ENCODE measurements around the gene GSTA3. TPM values are rescaled to one million over a fixed set of nuclear protein-coding genes. Genes with fewer than 3 reads are reported as not detected.
"Not testable (repeated sequence)": the region's sequence is repeated elsewhere in the genome, so short reads cannot be mapped to it uniquely, and the experiment has no call there.

The GSTA3 gene
- total and polyA plus RNA-seq, 2 donors (not counting 1 experiment from before 2014, with no cell fraction given), result not detected

- H3K27me3 ChIP-seq (ENCODE audit: control insufficient read depth, insufficient read depth, low read length); H3K4me3 ChIP-seq (replicated peaks in 1 of 4; ENCODE audit: control extremely low read depth in 1 of 4, insufficient read depth in 1 of 4, low read depth in 3 of 4, low read length in 4 of 4); DNase-seq (ENCODE audit: low read depth in 2 of 2); H3K36me3 ChIP-seq (ENCODE audit: control insufficient read depth, insufficient read depth, low read length); H2AFZ ChIP-seq (ENCODE audit: low read length); H3K9ac ChIP-seq (ENCODE audit: insufficient read depth, low read length); H3K27ac ChIP-seq (ENCODE audit: insufficient read depth, low read length); H3K9me3 ChIP-seq (ENCODE audit: control insufficient read depth, insufficient read depth, low read depth, low read length); H3K4me2 ChIP-seq (ENCODE audit: extremely low read depth, insufficient read depth, low read length); H4K20me1 ChIP-seq (ENCODE audit: control insufficient read depth, extremely low read depth, insufficient read depth, low read length); H3K79me2 ChIP-seq (ENCODE audit: control insufficient read depth, insufficient read depth, low read length); H3K4me1 ChIP-seq (ENCODE audit: control insufficient read depth, extremely low read depth, insufficient read depth, low read length): not testable (repeated sequence)
Observed at GRCh38 chr6:52868899-52869298, 40.6 kb downstream of the GSTA3 start.

- H2AFZ ChIP-seq (ENCODE audit: low read length), result no peak overlapping the region
- no peaks in the 10 kb centered on the region for H3K27me3 ChIP-seq (ENCODE audit: control insufficient read depth, insufficient read depth, low read length)
- no peak overlapping the region for H3K4me2 ChIP-seq (ENCODE audit: extremely low read depth, insufficient read depth, low read length)
- no peaks in the 10 kb centered on the region for H4K20me1 ChIP-seq (ENCODE audit: control insufficient read depth, extremely low read depth, insufficient read depth, low read length)
- no peak for DNase-seq (ENCODE audit: low read depth in 2 of 2)
- H3K36me3 ChIP-seq (ENCODE audit: control insufficient read depth, insufficient read depth, low read length), result no peaks in the 10 kb centered on the region
- H3K9ac ChIP-seq (ENCODE audit: insufficient read depth, low read length), result no peak overlapping the region
- no peaks in the 10 kb centered on the region for H3K79me2 ChIP-seq (ENCODE audit: control insufficient read depth, insufficient read depth, low read length)
- no peak overlapping the region for H3K27ac ChIP-seq (ENCODE audit: insufficient read depth, low read length)
- TF ChIP-seq CTCF (conservative IDR thresholded peaks at IDR 0.05 in 1 of 2, IDR thresholded peaks at IDR 0.05 in 1 of 2; ENCODE audit: low read depth in 1 of 2, low read length in 2 of 2), result no peak
- no peak for TF ChIP-seq EZH2 (IDR thresholded peaks at IDR 0.05; ENCODE audit: low read length, missing control alignments)
- no peak overlapping the region for H3K4me3 ChIP-seq (replicated peaks in 1 of 4; ENCODE audit: control extremely low read depth in 1 of 4, insufficient read depth in 1 of 4, low read depth in 3 of 4, low read length in 4 of 4)
- no peaks in the 10 kb centered on the region for H3K9me3 ChIP-seq (ENCODE audit: control insufficient read depth, insufficient read depth, low read depth, low read length)
- no peaks in the 10 kb centered on the region for H3K4me1 ChIP-seq (ENCODE audit: control insufficient read depth, extremely low read depth, insufficient read depth, low read length)
Observed at GRCh38 chr6:52868240-52868639, 41.3 kb downstream of the GSTA3 start.

GRCh38 chr6:52861151-52861550 lies 48.3 kb downstream of the GSTA3 start:
- not testable (repeated sequence) for DNase-seq (ENCODE audit: low read depth in 2 of 2); H4K20me1 ChIP-seq (ENCODE audit: control insufficient read depth, extremely low read depth, insufficient read depth, low read length); H3K4me3 ChIP-seq (replicated peaks in 1 of 4; ENCODE audit: control extremely low read depth in 1 of 4, insufficient read depth in 1 of 4, low read depth in 3 of 4, low read length in 4 of 4); H3K4me1 ChIP-seq (ENCODE audit: control insufficient read depth, extremely low read depth, insufficient read depth, low read length); H3K4me2 ChIP-seq (ENCODE audit: extremely low read depth, insufficient read depth, low read length); H3K36me3 ChIP-seq (ENCODE audit: control insufficient read depth, insufficient read depth, low read length); H3K79me2 ChIP-seq (ENCODE audit: control insufficient read depth, insufficient read depth, low read length); H3K9ac ChIP-seq (ENCODE audit: insufficient read depth, low read length); H3K9me3 ChIP-seq (ENCODE audit: control insufficient read depth, insufficient read depth, low read depth, low read length); H3K27ac ChIP-seq (ENCODE audit: insufficient read depth, low read length); H2AFZ ChIP-seq (ENCODE audit: low read length); H3K27me3 ChIP-seq (ENCODE audit: control insufficient read depth, insufficient read depth, low read length)

GRCh38 chr6:52858416-52858815 lies 51.1 kb downstream of the GSTA3 start:
- H3K27ac ChIP-seq (ENCODE audit: insufficient read depth, low read length), result no peak overlapping the region
- TF ChIP-seq CTCF (conservative IDR thresholded peaks at IDR 0.05 in 1 of 2, IDR thresholded peaks at IDR 0.05 in 1 of 2; ENCODE audit: low read depth in 1 of 2, low read length in 2 of 2) (no peak), EZH2 (IDR thresholded peaks at IDR 0.05; ENCODE audit: low read length, missing control alignments) (no peak)
- H3K9me3 ChIP-seq (ENCODE audit: control insufficient read depth, insufficient read depth, low read depth, low read length), result no peaks in the 10 kb centered on the region
- H3K27me3 ChIP-seq (ENCODE audit: control insufficient read depth, insufficient read depth, low read length), result peaks cover 4% of the 10 kb centered on the region
- no peaks in the 10 kb centered on the region for H3K79me2 ChIP-seq (ENCODE audit: control insufficient read depth, insufficient read depth, low read length)
- no peak overlapping the region for H2AFZ ChIP-seq (ENCODE audit: low read length)
- H3K4me2 ChIP-seq (ENCODE audit: extremely low read depth, insufficient read depth, low read length), result no peak overlapping the region
- no peaks in the 10 kb centered on the region for H4K20me1 ChIP-seq (ENCODE audit: control insufficient read depth, extremely low read depth, insufficient read depth, low read length)
- no peaks in the 10 kb centered on the region for H3K36me3 ChIP-seq (ENCODE audit: control insufficient read depth, insufficient read depth, low read length)
- no peaks in the 10 kb centered on the region for H3K4me1 ChIP-seq (ENCODE audit: control insufficient read depth, extremely low read depth, insufficient read depth, low read length)
- no peak for DNase-seq (ENCODE audit: low read depth in 2 of 2)
- H3K9ac ChIP-seq (ENCODE audit: insufficient read depth, low read length), result no peak overlapping the region
- no peak overlapping the region for H3K4me3 ChIP-seq (replicated peaks in 1 of 4; ENCODE audit: control extremely low read depth in 1 of 4, insufficient read depth in 1 of 4, low read depth in 3 of 4, low read length in 4 of 4)

- not testable (repeated sequence) for H2AFZ ChIP-seq (ENCODE audit: low read length); H4K20me1 ChIP-seq (ENCODE audit: control insufficient read depth, extremely low read depth, insufficient read depth, low read length); DNase-seq (ENCODE audit: low read depth in 2 of 2); H3K4me3 ChIP-seq (replicated peaks in 1 of 4; ENCODE audit: control extremely low read depth in 1 of 4, insufficient read depth in 1 of 4, low read depth in 3 of 4, low read length in 4 of 4); H3K4me2 ChIP-seq (ENCODE audit: extremely low read depth, insufficient read depth, low read length); H3K9ac ChIP-seq (ENCODE audit: insufficient read depth, low read length); H3K4me1 ChIP-seq (ENCODE audit: control insufficient read depth, extremely low read depth, insufficient read depth, low read length); H3K79me2 ChIP-seq (ENCODE audit: control insufficient read depth, insufficient read depth, low read length); H3K36me3 ChIP-seq (ENCODE audit: control insufficient read depth, insufficient read depth, low read length); H3K27me3 ChIP-seq (ENCODE audit: control insufficient read depth, insufficient read depth, low read length); H3K27ac ChIP-seq (ENCODE audit: insufficient read depth, low read length); H3K9me3 ChIP-seq (ENCODE audit: control insufficient read depth, insufficient read depth, low read depth, low read length)
Observed at GRCh38 chr6:52856137-52856536, 53.4 kb downstream of the GSTA3 start.
